ENCODE data around the gene MPZL1. TPM values are rescaled to one million over a fixed set of nuclear protein-coding genes. Genes with fewer than 3 reads are reported as not detected.

Gene MPZL1
- total and polyA plus RNA-seq, 2 of the 8 experiments (the other 6 are each of a cell fraction or from before 2014, with no cell fraction given), result 37.8 to 120 TPM

- Histone ChIP-seq H2BK20ac (ENCODE audit: low read length) (no peak overlapping the region), H3K23me2 (ENCODE audit: low read depth, low read length) (no peaks in the 10 kb centered on the region; the same call in 1 of the 2 replicates), H3K79me1 (ENCODE audit: low read depth, low read length) (no peaks in the 10 kb centered on the region), H3K14ac (ENCODE audit: insufficient read length) (no peak overlapping the region), H3K27ac (ENCODE audit: low read depth, low read length) (no peak overlapping the region), H3K4ac (replicated peaks; ENCODE audit: insufficient read length, low read depth, low read length) (no peak overlapping the region), H4K5ac (ENCODE audit: insufficient read length, low read depth, low read length) (no peak overlapping the region), H3K4me3 (ENCODE audit: extremely low read depth in 1 of 4, insufficient read depth in 2 of 4, low read depth in 3 of 4, low read length in 4 of 4) (no peak overlapping the region), H3K79me2 (ENCODE audit: control insufficient read depth in 1 of 2, insufficient read depth in 2 of 2, low read length in 2 of 2) (no peaks in the 10 kb centered on the region), H3K18ac (ENCODE audit: extremely low read depth, low read length) (no peak overlapping the region), H3K36me3 (ENCODE audit: control insufficient read depth in 2 of 4, insufficient read depth in 4 of 4, low read length in 3 of 4) (peaks cover 5 to 50% (median 27%) of the 10 kb centered on the region in 4 experiments; a peak in 7 of 8 replicates), H4K91ac (replicated peaks; ENCODE audit: insufficient read length, low read length) (no peak overlapping the region), H2AK5ac (ENCODE audit: low read depth, low read length) (no peak overlapping the region), H2BK12ac (ENCODE audit: low read depth, low read length) (no peak overlapping the region), H4K20me1 (replicated peaks in 1 of 2; ENCODE audit: control insufficient read depth in 1 of 2, insufficient read depth in 2 of 2, low read length in 2 of 2) (peaks cover 0 to 2% of the 10 kb centered on the region in 2 experiments), H3K56ac (replicated peaks; ENCODE audit: insufficient read length, low read depth, low read length) (no peak overlapping the region), H2AFZ (ENCODE audit: low read length) (no peak overlapping the region), H3K4me1 (replicated peaks in 1 of 4; ENCODE audit: control insufficient read depth in 3 of 4, insufficient read depth in 4 of 4, low read length in 3 of 4) (no peaks in the 10 kb centered on the region), H2BK5ac (ENCODE audit: low read depth, low read length) (no peak overlapping the region), H3K23ac (ENCODE audit: insufficient read length) (no peak overlapping the region), H2BK120ac (replicated peaks; ENCODE audit: low read depth, low read length) (no peak overlapping the region), H3K27me3 (replicated peaks in 1 of 4; ENCODE audit: control insufficient read depth in 3 of 4, extremely low read depth in 1 of 4, insufficient read depth in 3 of 4, low read length in 3 of 4) (no peaks in the 10 kb centered on the region), H2BK15ac (ENCODE audit: low read length) (no peak overlapping the region), H3K4me2 (ENCODE audit: insufficient read depth in 1 of 2, low read depth in 2 of 2, low read length in 2 of 2) (no peak overlapping the region), H4K8ac (ENCODE audit: extremely low read depth, insufficient read depth, low read length) (no peak overlapping the region), H3K9me3 (ENCODE audit: insufficient read depth in 2 of 2, low read depth in 1 of 2, low read length in 1 of 2) (no peaks in the 10 kb centered on the region), H3K9ac (replicated peaks in 1 of 4; ENCODE audit: extremely low read depth in 1 of 4, low read depth in 3 of 4, low read length in 3 of 4) (no peak overlapping the region)
- 79% methylated on average over 2 of the region's 2 CpGs; no CpG with 5 or more reads in 1 of the 2 experiments for WGBS, 2 experiments (ENCODE audit: extremely low coverage in 1 of 2, insufficient coverage in 1 of 2, insufficient read length in 1 of 2, insufficient replicate concordance in 2 of 2, low coverage in 1 of 2, low lambda C conversion rate in 2 of 2, missing lambda C conversion rate in 1 of 2)
- DNase-seq (ENCODE audit: low read depth in 1 of 2, low spot score in 2 of 2) (no peak), FAIRE-seq (no peak)
- ChIA-PET POLR2A (ENCODE audit: partially characterized antibody) (no interaction called here), CTCF (ENCODE audit: partially characterized antibody) (interaction anchor here (0.6 to 1.1 kb wide), 2 partner anchors 13 to 26 kb away, joined by 3 to 5 read pairs; no protein-coding TSS in a partner anchor)
- no peak for TF ChIP-seq CTBP2 (IDR thresholded peaks at IDR 0.05; ENCODE audit: borderline replicate concordance, insufficient read depth, insufficient read length, low read length)
- no peak for TF ChIP-seq GABPA (IDR thresholded peaks at IDR 0.05; ENCODE audit: borderline replicate concordance, insufficient read depth, low read length)
- no peak for TF ChIP-seq YY1 (IDR thresholded peaks at IDR 0.05; ENCODE audit: low read depth, low read length)
- no peak for TF ChIP-seq TEAD4 (IDR thresholded peaks at IDR 0.05; ENCODE audit: low read depth, low read length)
- no peak for TF ChIP-seq FOSL1 (IDR thresholded peaks at IDR 0.05; ENCODE audit: insufficient read depth, low read depth, low read length)
- no peak for TF ChIP-seq MAFK (IDR thresholded peaks at IDR 0.05; ENCODE audit: low read depth, low read length)
- TF ChIP-seq MAX (IDR thresholded peaks at IDR 0.05), result no peak
- TF ChIP-seq KDM4A (IDR thresholded peaks at IDR 0.05; ENCODE audit: low read depth, low read length, severe bottlenecking), result no peak
- no peak for TF ChIP-seq NRF1 (IDR thresholded peaks at IDR 0.05; ENCODE audit: low read depth, low read length)
- TF ChIP-seq SAP30 (IDR thresholded peaks at IDR 0.05; ENCODE audit: insufficient read depth, insufficient replicate concordance, low read length), result no peak
- no peak for TF ChIP-seq ATF3 (IDR thresholded peaks at IDR 0.05; ENCODE audit: insufficient read depth, low read depth, low read length)
Observed at GRCh38 chr1:167775178-167775577, 53.4 kb downstream of the MPZL1 start.
